GM04504 (cell line): ENCODE data around the gene NCK2.
A peak's percentile ranks its signal among the peaks of the same experiment; 100 is the strongest.

Source experiments
- DNase-seq: peaks from one replicate; pipeline ENCODE4 v3.0.0-alpha.2; 2012; ENCODE audit warnings: low read depth

NCK2 gene

DNA sequence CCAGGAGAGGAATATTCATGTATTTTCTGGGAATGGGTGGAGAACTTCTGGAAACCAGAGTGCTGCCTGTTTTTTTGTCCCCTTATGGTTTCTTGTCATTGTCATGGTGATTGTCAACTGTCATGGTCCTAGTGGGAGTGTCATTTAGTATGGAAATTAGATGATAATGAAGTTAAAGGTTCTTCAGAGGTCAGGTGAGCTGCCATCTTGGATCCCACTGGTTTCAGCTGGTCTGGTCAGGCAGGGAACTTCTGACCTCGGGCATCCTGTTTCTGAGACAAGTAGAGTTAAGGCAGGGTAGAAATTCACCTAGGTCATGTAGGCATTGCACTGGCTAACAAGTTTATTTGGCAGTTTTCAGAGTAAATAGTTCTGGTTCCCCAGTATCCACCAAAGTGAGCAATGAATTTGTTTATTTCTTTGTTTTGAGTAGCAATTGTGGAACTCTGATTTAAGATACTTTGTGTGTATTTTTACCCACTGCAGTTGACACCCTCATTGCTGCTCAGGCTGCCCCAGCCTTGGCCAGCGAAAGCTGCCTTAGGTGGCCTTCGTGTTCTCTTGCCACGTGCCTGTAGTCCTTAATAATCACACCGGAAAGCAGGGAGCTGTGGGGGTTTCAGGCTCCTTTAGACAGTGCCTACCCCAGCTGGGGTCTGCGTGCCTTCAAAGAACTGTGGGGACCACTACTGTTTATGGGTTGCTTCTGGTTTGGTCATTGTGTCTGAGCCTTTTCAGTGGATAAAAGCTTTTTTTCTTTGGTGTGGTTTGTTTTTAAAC, 48.7 kb downstream of the NCK2 start:
- DNase-seq = no peak

DNA sequence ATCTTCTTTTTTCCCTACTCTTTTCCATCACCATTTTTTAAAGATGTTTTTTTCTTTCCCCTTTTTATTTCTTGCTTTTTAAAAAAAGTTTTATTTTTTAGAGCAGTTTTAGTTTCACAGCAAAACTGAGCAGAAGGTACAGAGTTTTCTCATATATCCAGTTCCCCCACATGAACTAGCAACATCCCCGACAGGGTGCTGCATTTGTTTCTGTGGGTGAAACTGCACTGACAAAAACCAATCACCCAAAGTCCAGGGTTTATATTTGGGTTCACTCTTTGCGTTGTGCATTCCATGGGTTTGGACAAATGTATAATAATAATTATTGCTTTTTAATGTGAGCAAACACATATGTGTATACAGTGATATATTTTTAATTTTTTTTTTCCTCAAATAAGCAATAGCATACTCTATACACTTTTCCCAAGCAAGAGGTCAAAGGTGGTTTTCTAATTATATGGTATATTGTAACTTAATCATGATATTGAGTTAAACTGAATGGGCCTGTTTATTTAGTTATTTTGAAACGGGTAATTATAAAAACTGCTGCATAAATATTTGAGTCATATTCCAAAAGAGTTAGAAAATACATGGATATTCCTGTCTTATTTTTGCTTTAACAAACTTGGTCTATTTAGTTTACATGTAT, 50.3 kb downstream of the NCK2 start:
- DNase-seq = no peak

DNA sequence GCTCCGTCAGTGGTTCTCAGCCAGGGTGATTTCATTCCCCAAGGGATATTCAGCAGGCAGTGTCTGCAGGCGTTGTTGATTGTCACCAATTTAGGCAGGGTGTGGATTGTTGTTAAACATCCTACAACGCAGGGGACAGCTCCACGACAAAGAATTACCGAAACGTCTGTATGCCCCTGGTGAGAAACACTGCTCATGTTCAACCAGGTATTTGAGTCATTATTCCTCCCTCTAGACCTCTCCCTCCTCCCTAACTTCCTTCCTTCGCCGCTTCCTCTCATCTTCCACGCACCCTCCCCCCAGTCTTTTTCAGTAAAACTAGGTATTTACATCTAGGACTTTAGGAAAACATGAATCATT, 50.8 kb downstream of the NCK2 start:
- no peak for DNase-seq

DNA sequence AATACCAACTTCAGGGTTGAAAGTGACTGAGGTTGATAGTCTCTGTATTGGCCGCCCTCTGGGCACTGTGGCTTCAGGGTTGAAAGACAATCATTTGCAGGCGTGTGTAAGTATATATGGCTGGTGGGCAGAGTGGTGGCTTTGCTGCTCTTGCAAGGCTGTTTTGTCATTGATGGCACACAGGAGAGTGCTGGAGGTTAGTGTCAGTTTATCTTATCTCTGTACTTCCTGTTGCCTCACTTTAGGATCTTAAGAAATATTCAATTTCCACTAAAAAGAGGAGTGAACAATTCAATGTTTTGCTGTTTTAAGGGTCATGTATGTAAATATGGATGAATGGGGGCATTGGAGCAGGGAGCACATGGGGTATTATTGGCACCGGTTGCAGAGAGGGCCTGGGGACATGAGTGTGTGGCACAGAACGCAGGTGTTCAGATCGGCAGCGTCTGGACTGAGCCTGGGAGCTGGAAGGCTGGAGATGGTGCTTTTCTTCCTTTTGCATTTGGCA, 51.5 kb downstream of the NCK2 start:
- DNase-seq = no peak

DNA sequence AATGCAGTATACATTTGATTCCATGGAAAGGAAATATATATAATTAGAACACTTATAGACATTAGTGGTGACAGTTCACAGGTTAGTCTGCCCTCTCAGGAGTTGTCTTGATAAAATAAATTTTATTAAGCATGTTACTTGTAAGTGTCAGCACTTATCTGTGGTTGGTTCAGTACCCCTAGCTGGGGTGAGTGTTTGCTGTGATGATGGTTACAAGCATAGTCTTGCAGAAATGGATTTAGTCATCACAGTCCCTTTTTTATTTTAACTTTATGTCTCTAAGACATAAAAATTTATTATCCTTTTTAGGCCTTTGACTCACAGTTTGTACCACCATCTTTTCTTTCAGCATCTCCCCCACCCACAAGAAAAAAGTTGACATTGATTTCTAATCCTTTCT, 52.1 kb downstream of the NCK2 start:
- DNase-seq = no peak

DNA sequence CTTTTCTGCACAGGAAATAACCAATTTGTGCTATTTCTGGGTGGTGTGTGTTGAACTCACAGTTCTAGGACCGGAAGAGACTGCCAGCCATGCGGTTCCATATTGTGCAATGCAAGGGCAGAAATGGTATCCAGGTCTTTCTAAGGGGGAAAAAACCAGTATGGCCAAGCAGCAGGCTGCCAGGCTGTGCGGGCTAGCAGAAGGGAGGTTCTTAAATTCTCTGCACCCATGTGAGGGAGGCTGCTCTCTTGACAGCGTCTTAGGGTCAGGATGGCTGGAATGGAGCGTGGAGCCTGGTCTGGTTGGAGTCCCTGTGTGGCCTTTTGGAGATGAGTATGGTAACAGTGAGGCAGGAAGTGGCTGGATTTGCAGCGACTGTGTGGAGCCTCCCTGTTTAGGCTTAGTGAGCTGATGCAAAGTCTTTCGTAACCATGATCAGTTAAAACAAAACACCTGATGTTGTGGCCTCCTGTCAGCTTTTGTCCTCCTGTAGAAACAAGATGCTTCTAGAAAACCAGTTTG, 52.6 kb downstream of the NCK2 start:
- DNase-seq = peak; percentile 27

DNA sequence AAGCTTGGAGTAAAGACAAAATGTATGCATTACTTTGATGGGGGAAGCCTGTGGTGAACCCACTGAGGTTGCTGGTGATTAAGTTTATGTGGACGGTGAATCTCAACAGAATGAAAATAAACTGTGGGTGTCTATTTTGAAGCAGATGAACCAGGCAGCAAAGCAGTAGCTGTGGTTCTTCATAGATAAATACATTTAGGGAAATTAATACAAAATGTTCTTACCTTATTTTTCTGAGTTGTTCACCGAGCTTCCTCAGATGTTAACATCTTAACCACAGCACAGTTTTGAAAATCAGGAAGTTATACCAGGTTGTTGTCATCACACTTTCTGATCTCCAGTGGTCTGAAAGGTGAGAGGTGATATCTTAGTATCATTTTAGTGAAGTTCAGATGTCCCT, 53.9 kb downstream of the NCK2 start:
- DNase-seq = no peak

DNA sequence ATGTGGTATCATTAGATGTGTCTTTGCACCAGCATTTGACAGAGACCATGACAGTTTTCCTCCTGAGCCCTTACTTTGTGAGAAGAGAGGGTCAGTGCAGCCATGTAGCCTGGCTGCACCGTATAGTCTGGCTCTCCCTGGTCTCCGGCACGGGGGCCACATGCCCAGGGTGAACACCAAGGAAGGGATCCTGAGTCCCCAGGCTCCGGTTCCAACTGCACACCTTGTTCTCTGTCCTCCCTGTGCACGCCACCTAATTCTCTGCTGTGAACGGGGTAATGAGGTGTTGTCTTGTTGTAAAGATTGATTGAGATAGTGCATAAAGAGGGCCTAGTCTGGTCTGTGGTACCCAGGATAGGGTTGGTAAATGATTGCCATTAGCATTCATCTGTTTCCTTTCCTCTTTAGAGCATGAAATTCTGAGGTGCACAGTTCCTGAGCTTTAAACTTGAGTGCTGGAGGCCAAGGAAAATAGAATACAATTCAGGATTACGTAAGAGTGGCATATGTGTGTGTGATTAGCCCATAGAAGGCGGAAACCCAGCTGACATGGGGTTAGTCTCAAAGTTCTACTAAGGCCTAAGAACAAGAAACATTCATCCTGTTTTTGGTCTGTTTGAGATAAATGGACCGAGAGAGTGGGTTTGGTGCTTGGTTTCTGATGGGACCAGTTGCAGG, 55.5 kb downstream of the NCK2 start:
- DNase-seq = no peak

DNA sequence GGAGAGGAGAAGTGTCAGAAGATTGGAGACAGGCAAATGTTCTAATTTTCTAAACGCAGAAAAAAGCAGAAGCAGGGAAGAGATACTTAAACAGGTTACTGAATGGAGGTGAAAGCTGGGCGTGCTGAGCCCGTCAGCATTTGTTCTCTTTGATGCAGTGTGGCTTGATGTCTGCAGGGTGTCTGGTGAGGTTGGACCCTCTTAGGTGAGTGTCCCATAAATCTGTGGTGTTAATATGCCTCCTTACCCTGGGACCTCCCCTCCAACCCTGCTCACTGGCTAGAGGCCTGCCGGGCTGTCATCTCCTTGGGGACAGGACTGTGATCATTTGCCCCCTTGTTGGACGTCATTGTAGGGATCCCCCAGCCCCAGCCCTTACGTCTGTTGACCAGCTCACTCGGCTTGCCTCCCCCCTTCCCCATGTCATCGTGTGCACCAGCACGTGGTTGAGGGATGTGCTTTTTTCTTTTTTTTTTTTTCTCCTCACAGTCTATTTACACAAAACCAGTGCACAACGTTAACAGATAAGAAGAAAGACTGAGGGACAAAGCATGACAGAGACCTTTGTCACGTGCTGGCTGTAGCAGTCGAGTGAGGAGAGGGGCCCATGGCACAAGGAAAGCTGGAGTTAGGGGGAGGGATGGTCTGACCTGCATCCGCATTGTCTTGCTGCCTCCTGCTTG, 56.4 kb downstream of the NCK2 start:
- DNase-seq = no peak

DNA sequence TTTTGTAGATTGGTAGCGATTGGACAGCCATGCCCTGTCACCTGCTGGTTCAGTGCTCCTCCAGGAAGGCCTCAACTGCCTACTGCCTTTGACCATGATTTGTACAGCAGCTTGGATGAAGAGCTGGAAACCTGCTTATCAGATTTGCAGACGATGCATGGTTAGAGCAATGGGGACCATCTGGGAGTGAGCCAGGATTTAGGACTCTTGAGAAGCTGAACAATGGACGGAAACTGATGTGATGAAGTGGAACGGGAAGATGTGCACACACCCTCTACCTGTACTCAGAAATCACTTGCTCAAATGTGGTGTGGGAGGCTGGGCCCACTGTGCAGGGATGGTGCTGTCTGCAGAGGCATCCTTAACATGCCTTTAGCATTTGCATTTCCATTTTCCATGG, 57.2 kb downstream of the NCK2 start:
- no peak for DNase-seq

DNA sequence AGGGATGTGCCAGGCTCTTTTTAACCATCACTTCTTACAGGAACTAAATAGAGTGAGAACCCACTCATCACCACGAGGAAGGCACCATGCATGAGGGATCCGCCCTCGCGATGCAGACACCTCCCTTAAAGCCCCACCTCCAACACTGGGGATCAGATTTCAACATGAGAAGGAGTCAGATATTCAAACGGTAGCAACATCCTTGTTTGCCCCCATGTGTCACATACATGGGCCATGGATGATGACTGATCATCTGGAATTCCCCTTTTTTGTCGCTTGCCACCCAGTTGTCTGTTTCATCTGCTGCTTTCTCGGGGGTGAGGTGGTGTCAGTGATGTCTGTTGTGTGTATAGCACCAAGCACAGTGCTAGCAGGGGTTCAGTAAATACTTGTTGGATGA, 57.9 kb downstream of the NCK2 start:
- no peak for DNase-seq

DNA sequence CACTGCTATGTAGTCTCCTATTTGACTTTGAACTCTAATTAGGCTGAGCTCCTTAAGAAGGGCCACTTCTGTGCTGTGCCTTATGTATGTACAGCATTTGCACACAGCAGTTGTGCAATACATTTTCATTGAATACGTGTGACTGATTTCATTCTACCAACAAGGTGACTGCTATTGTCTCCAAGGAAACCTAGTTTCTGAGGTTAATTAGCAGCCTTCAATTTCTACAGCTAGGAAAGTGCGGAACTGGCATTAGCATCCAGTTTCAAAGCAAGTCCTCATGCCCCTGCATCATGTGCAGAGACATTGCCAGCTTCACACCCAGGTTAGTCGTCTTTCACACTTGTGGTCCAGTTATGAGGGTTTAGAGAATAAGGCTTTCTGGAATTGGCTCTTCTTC, 58.6 kb downstream of the NCK2 start:
- no peak for DNase-seq

DNA sequence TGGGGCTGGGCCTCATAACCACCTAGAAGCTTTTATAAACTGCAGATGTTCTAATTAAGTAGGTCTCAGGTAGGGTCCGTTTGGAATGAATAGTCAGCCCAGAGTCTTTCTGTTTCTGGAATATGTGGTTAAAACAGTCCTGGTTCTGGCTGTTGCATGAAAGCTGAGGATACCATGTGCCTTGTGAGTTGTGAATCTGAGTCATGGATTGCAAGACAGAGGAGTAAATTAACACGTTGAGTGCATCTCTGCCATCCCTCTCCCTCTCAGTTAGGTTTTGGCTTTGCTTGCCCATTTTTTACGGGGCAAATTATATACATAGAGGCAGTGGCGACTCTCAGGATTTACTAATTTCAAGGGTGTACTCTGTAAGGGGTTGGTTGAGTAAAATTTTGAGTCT, 59.1 kb downstream of the NCK2 start:
- no peak for DNase-seq

DNA sequence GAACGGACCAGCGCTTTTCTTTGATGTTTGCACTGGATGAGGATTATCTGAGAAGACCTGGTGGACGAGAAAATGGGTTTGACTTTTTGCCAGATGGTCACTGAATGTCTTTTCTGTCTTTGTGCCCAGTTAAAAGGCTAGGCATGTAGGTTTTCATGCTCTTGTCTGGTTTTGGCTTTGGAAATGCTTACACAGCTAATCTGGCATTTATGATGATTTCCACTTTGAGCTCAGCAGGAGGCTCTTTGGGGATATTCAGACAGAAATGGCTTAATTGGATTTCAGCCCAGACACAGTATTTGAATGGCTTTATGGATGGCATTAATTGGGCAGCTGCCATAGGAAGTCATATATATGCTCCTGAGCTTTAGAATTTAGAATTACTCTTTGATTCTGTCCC, 59.6 kb downstream of the NCK2 start:
- no peak for DNase-seq

DNA sequence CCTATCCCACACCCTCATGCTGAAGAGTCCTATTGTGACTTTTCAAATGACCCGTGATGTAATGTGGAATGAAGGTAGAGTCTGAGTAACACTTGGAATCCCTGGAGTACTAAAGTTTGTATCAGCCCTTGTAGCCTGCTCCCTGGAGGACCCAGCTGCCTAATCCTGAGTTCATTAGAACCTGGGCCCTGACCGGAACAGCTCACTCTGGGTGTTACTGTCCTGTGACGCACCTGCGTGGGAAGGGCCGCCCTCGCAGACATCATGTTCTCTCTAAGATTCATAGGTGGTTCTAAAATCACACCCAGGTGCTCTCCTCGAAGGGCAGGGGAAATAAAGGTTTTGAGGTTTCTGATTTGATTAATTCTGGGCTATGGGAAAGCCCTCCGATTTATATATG, 62.3 kb downstream of the NCK2 start:
- DNase-seq = no peak

DNA sequence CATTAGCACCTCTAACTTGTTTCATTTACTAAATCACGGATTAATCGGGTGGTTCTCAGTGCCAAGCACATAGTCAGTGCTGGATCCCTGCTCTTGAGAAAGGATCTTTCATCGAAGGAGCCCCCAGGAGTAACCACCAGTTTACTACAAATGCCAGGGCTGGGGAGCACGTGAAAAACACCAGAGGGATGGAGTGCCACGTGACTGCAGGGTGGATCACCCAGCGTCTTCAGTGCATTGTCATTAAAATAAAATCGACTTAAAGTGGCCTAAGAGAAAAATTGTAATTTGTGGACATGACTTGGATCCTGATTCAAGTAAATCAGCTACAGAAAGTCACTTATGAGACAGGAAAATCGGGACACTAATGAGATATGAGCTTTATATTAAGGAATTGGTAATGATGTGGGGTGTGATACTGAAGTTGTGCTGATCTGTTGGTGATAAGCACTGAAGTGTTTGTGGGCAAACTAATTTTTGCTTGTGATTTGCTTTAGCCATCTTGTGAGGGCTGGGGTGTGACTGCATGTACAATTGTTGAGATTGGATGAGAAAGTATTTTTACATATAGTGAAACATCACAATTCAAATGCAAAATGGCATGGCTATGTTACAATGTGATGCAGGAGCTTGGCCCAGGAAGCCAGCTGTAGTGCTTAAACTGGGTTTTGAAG, 63.8 kb downstream of the NCK2 start:
- DNase-seq = no peak

DNA sequence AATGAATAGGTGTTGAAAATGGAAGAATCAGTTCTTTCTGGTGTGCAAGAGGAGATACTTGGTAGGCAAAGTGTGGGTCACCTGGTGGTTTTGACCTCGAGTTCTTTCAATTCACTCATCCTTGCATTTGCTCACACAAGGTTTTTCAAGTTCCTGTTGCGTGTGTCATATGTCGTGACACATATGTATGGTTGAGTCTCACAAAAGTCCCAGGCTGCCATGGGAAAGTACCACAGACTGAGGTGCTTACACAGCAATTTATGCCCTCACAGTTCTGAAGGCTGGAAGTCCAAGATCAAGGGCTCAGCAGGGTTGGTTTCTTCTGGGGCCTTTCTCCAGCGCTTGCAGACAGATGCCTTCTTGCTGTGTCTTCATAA, 64.4 kb downstream of the NCK2 start:
- DNase-seq = no peak

DNA sequence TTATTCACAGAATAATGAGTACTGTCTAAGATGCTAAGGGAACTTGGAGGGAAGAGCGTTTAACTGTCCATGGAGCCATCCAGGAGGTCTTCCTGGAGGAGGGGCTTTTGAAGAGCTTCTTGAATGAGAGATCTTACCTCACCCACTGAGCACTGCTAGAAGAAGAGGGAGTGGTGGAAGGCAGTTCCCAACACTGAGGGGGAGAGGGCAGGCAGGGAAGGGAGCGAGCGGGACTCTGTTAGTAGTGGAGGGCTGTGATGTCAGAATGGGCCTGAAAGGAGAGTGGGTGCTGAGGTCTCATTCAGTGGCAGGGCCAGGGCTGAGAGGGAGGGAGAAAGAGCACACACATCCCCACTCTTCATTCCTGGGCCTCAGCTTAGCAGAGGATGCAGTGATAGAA, 65.0 kb downstream of the NCK2 start:
- no peak for DNase-seq

DNA sequence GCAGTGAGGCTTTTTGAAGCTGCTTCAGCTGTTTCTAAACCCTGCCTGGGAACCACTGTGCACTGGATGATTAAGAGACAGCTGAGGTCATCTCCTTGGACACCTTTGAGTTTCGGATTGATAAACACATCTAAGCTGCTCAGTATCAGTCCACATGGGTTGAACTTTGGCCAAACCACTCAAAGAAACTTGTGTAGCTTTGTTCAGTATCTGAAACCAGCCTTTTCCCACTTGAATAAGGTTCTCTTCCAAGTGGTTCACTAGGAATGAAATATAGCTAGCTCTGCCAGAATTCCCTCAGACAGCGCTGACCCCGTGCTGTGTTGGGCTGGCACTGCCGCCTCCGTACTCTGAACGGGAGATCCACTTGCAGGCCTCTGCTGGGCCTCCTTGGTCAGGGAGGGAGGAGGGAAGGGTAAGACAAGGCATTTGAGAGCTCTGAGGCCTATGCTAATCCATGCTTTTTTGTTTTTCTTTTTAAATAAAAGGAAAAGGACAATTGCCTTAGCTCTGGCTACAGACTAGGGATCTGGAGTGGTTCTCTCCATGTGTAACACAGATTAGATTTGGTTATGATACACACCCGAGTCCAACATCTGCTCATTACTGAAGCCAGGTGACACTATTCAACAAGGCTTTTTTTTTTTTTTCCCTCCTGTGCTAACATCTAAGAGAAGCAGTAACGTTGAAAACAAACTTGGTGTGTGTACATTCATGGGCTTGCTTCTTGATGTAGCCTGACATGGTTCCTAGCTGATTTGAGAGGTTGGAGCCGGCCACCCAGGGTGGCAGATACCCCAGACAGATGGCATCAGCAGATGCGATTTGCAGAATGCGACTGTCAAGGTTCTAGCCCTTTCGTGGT, 67.7 kb downstream of the NCK2 start:
- DNase-seq = peak; percentile 34

DNA sequence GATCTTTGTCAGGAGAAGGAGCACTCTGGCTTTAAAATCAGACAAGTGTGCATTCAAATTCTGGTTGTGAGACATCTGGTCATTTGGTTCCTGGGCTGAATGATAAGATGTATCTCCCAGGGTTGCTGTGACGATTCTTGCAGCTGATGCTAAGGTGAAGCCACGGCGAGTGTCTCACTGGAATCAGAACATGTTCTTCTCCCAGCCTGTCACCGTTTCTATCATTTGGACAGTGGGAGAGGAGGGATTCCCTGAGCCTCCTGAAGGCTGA, 68.3 kb downstream of the NCK2 start:
- DNase-seq = no peak

DNA sequence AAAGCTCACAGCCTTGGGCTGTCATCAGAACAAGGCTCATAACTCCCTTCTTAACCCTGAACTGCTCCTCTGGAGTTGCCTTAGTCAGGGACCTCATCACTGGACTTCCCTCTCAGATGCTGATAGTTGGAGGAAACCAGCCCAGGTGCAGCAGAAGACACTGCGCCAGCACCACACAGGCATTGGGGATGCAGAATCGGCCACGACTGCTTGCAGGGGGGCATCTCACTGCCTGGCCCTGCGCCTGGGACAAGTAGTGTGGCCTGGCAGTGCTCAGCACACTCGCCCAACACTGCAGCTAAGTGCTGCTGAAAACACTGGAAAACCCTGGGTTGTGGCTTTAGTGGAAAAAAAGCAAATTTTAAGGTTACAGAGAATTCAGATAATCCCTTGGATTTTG, 68.7 kb downstream of the NCK2 start:
- DNase-seq = no peak
